ENCODE results near the gene LIPC. TPM values are rescaled to one million over a fixed set of nuclear protein-coding genes. Genes with fewer than 3 reads are reported as not detected.
A peak's percentile ranks its signal among the peaks of the same experiment; 100 is the strongest.

The LIPC gene
- polyA plus RNA-seq, 1 donor (not counting 4 experiments of a cell fraction or from before 2014, with no cell fraction given), result not detected

DNA sequence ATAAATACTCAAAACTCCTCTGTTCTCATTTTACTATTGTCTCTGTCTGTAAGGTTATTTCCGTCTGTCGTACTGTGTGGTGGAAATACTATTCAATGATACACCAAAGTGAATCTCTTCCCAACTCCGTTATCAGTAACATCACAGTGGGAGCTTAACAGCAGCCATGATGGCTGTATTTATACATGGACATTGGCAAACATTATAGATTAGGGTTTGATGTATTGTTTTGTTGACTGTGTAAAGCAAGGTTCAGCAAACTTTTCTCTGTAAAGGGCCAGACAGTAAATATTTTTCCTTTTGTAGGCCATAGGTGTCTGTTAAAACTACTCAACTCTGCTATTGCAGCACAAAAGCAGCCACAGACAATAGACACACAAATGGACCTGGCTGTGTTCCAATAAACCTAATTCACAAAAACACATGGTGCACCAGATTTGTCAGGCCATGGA lies 23.2 kb downstream of the LIPC start:
- TF ChIP-seq, protein P1, sequence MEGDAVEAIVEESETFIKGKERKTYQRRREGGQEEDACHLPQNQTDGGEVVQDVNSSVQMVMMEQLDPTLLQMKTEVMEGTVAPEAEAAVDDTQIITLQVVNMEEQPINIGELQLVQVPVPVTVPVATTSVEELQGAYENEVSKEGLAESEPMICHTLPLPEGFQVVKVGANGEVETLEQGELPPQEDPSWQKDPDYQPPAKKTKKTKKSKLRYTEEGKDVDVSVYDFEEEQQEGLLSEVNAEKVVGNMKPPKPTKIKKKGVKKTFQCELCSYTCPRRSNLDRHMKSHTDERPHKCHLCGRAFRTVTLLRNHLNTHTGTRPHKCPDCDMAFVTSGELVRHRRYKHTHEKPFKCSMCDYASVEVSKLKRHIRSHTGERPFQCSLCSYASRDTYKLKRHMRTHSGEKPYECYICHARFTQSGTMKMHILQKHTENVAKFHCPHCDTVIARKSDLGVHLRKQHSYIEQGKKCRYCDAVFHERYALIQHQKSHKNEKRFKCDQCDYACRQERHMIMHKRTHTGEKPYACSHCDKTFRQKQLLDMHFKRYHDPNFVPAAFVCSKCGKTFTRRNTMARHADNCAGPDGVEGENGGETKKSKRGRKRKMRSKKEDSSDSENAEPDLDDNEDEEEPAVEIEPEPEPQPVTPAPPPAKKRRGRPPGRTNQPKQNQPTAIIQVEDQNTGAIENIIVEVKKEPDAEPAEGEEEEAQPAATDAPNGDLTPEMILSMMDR (optimal IDR thresholded peaks at IDR 0.05 in 1 of 3, IDR thresholded peaks at IDR 0.05 in 1 of 3, conservative IDR thresholded peaks at IDR 0.05 in 1 of 3; ENCODE audit: extremely low read depth in 1 of 3, insufficient read depth in 2 of 3, low read length in 3 of 3), result no peak
- TF ChIP-seq EZH2 (IDR thresholded peaks at IDR 0.05; ENCODE audit: low read length), result no peak
- no peak overlapping the region for H3K4me2 ChIP-seq (ENCODE audit: control insufficient read depth, extremely low read depth, insufficient read depth, low read depth, low read length)
- H3K27me3 ChIP-seq (ENCODE audit: control insufficient read depth, extremely low read depth, insufficient read depth, low read length), result no peaks in the 10 kb centered on the region
- no peak for FAIRE-seq
- dilution Hi-C loops (cut with MboI; ENCODE audit: extremely low pct_ligation_motif_present, low sequenced_read_pairs), result no loop called here
- H3K36me3 ChIP-seq (ENCODE audit: control insufficient read depth in 2 of 2, extremely low read depth in 1 of 2, insufficient read depth in 2 of 2, low read length in 2 of 2), result peaks cover 0 to 4% of the 10 kb centered on the region in 2 experiments
- H3K9ac ChIP-seq (ENCODE audit: control insufficient read depth, extremely low read depth, insufficient read depth, low read length), result no peak overlapping the region
- no peak for DNase-seq (ENCODE audit: low read depth, low spot score)
- H3K9me1 ChIP-seq (ENCODE audit: control insufficient read depth, extremely low read depth, insufficient read depth, low read length), result no peaks in the 10 kb centered on the region
- no peak overlapping the region for H2AFZ ChIP-seq (ENCODE audit: control insufficient read depth, low read length)
- H3K9me3 ChIP-seq (ENCODE audit: control insufficient read depth, low read depth, low read length), result no peaks in the 10 kb centered on the region
- H3K4me3 ChIP-seq (ENCODE audit: control insufficient read depth in 2 of 3, extremely low read depth in 1 of 3, insufficient read depth in 2 of 3, low read depth in 1 of 3, low read length in 3 of 3), result no peak overlapping the region
- no peaks in the 10 kb centered on the region for H4K20me1 ChIP-seq (ENCODE audit: control insufficient read depth, extremely low read depth, insufficient read depth, low read length)
- H3K4me1 ChIP-seq (ENCODE audit: control insufficient read depth, extremely low read depth, insufficient read depth, low read length), result peaks cover 14% of the 10 kb centered on the region
- no peaks in the 10 kb centered on the region for H3K79me2 ChIP-seq (ENCODE audit: control insufficient read depth, insufficient read depth, low read length)
- no peak overlapping the region for H3K27ac ChIP-seq (ENCODE audit: control insufficient read depth, insufficient read depth, low read length)

DNA sequence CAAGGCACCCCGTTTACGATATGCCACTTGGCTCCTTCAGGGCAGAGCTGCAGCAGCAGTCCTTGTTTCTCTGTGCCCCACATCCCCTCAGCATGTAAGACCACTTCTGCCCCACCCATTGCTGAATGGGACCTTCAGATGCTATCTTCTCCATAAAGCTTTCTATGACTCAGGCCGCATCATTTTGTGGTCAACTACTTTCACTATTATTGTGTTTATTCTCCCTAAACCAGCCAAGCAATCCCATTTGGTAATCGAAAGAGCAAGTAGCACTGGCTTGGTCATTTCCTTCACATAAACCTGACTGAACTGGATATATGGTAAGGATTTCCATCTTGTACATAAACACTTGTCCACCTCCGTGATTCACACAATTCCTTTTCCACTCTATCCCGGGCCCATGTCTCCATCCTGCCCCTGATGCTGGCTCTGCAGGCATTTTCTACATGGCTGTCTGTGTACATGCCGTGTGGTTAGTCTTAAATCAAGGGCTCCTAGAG lies 25.7 kb downstream of the LIPC start:
- H2AFZ ChIP-seq (ENCODE audit: control insufficient read depth, low read length), result no peak overlapping the region

More for the DNA sequence above, 25.7 kb downstream of the LIPC start:
- Histone ChIP-seq H3K9ac (ENCODE audit: control insufficient read depth, extremely low read depth, insufficient read depth, low read length) (no peak overlapping the region), H3K27ac (ENCODE audit: control insufficient read depth, insufficient read depth, low read length) (no peak overlapping the region), H3K4me2 (ENCODE audit: control insufficient read depth, extremely low read depth, insufficient read depth, low read depth, low read length) (peak overlapping the region; percentile 49), H3K79me2 (ENCODE audit: control insufficient read depth, insufficient read depth, low read length) (no peaks in the 10 kb centered on the region), H3K36me3 (ENCODE audit: control insufficient read depth in 2 of 2, extremely low read depth in 1 of 2, insufficient read depth in 2 of 2, low read length in 2 of 2) (peaks cover 0 to 4% of the 10 kb centered on the region in 2 experiments), H3K4me3 (ENCODE audit: control insufficient read depth in 2 of 3, extremely low read depth in 1 of 3, insufficient read depth in 2 of 3, low read depth in 1 of 3, low read length in 3 of 3) (no peak overlapping the region), H3K27me3 (ENCODE audit: control insufficient read depth, extremely low read depth, insufficient read depth, low read length) (no peaks in the 10 kb centered on the region), H3K4me1 (ENCODE audit: control insufficient read depth, extremely low read depth, insufficient read depth, low read length) (peaks cover 18% of the 10 kb centered on the region), H3K9me3 (ENCODE audit: control insufficient read depth, low read depth, low read length) (no peaks in the 10 kb centered on the region), H4K20me1 (ENCODE audit: control insufficient read depth, extremely low read depth, insufficient read depth, low read length) (no peaks in the 10 kb centered on the region), H3K9me1 (ENCODE audit: control insufficient read depth, extremely low read depth, insufficient read depth, low read length) (no peaks in the 10 kb centered on the region)
- TF ChIP-seq, protein P1 (optimal IDR thresholded peaks at IDR 0.05 in 1 of 3, IDR thresholded peaks at IDR 0.05 in 1 of 3, conservative IDR thresholded peaks at IDR 0.05 in 1 of 3; ENCODE audit: extremely low read depth in 1 of 3, insufficient read depth in 2 of 3, low read length in 3 of 3), result no peak
- TF ChIP-seq EZH2 (IDR thresholded peaks at IDR 0.05; ENCODE audit: low read length), result no peak
- FAIRE-seq (peak; percentile 62), DNase-seq (ENCODE audit: low read depth, low spot score) (no peak)
- dilution Hi-C loops (cut with MboI; ENCODE audit: extremely low pct_ligation_motif_present, low sequenced_read_pairs), result no loop called here
